ENCODE results near the gene MAPKAPK5.
"Not testable (repeated sequence)": the region's sequence is repeated elsewhere in the genome, so short reads cannot be mapped to it uniquely, and the experiment has no call there.

Gene MAPKAPK5

DNA sequence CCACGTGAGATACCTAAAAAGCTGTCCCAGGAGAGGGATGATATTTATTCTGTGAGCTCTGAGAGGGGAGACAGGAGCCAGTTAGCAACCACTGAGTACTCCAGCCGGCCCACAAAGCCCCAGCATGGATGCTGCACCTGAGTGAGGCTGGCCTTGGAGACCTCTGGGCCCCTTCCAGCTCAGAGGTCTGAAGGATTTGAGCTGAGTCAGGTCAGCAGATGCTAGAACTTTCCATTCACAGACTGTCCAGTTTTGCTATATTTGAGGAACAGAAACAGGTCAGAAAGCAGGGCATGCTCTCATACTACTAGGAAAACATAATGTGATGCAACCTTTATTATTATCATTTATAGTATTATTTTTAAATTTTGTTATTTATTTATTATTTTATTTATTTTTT is 15.0 kb upstream of the MAPKAPK5 start:
- Histone ChIP-seq H3K36me3 (ENCODE audit: control insufficient read depth, insufficient read depth, low read length) (no peaks in the 10 kb centered on the region), H3K27me3 (ENCODE audit: control insufficient read depth, insufficient read depth, low read length, poor library complexity, severe bottlenecking) (no peaks in the 10 kb centered on the region), H3K27ac (ENCODE audit: insufficient read depth, low read depth, low read length, poor library complexity, severe bottlenecking) (no peak overlapping the region), H3K9me3 (ENCODE audit: control insufficient read depth, low read length) (no peaks in the 10 kb centered on the region), H3K4me3 (ENCODE audit: insufficient read depth, low read depth, low read length) (no peak overlapping the region), H3K4me1 (ENCODE audit: control insufficient read depth, insufficient read depth, low read length) (no peaks in the 10 kb centered on the region)
- WGBS, 2 experiments: 86 to 91% methylated on average over 2 of the region's 2 CpGs

DNA sequence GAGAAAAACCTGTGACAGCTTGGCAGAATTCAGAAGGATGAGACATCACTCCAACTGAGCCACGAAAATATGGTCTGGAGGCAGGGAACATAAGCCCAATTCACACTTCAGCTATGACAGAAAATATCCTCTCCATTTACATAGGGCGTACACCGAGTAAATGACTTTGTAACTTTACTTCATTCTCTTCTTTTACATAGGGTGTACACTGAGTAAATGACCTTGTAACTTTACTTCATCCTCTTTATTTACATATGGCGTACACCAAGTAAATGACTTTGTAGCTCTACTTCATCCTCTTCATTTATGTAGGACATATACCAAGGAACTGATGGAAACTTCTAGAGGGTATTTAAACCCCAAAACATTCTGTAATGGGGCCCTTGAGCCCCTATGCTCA is 14.1 kb upstream of the MAPKAPK5 start:
- no peak overlapping the region for H3K4me3 ChIP-seq (ENCODE audit: insufficient read depth, low read depth, low read length)
- no peaks in the 10 kb centered on the region for H3K27me3 ChIP-seq (ENCODE audit: control insufficient read depth, insufficient read depth, low read length, poor library complexity, severe bottlenecking)
- no peak overlapping the region for H3K27ac ChIP-seq (ENCODE audit: insufficient read depth, low read depth, low read length, poor library complexity, severe bottlenecking)
- 89 to 96% methylated on average over 4 of the region's 4 CpGs for WGBS, 2 experiments
- H3K4me1 ChIP-seq (ENCODE audit: control insufficient read depth, insufficient read depth, low read length): no peaks in the 10 kb centered on the region
- H3K9me3 ChIP-seq (ENCODE audit: control insufficient read depth, low read length): no peaks in the 10 kb centered on the region
- H3K36me3 ChIP-seq (ENCODE audit: control insufficient read depth, insufficient read depth, low read length): no peaks in the 10 kb centered on the region

DNA sequence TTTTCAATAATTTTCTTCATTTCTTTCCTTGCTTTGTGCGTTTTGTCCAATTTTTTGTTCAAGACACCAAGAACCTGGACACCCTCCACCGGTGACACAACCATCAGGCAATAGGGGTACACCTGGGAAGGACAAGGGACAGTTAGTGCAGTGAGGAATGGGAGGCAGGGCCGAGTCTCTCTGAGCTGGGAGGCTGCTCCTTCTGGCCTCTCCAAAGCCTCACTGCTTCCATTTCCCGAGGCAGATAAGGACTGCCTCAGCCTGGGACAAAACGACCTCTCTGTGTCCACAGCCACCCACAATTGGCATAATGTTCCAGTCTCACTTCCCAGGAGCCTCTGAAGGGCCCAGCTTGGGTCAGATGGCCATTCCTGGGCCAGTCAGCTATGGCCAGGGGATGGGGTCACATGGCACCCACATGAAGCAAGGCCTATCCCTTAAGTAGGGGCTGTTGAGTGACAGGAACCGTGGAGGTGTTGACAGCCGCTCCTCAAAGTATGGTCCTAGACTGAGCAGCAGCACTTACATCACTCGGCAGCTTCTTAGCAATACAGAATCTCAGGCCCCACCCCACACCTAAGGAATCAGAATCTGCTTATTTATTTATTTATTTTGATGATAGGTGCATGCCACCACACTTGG is 13.6 kb upstream of the MAPKAPK5 start:
- H3K36me3 ChIP-seq (ENCODE audit: control insufficient read depth, insufficient read depth, low read length): no peaks in the 10 kb centered on the region
- no peaks in the 10 kb centered on the region for H3K4me1 ChIP-seq (ENCODE audit: control insufficient read depth, insufficient read depth, low read length)
- no peaks in the 10 kb centered on the region for H3K27me3 ChIP-seq (ENCODE audit: control insufficient read depth, insufficient read depth, low read length, poor library complexity, severe bottlenecking)
- H3K9me3 ChIP-seq (ENCODE audit: control insufficient read depth, low read length): no peaks in the 10 kb centered on the region
- WGBS, 2 experiments: 88% methylated on average over 8 of the region's 8 CpGs
- H3K4me3 ChIP-seq (ENCODE audit: insufficient read depth, low read depth, low read length): no peak overlapping the region
- H3K27ac ChIP-seq (ENCODE audit: insufficient read depth, low read depth, low read length, poor library complexity, severe bottlenecking): no peak overlapping the region

DNA sequence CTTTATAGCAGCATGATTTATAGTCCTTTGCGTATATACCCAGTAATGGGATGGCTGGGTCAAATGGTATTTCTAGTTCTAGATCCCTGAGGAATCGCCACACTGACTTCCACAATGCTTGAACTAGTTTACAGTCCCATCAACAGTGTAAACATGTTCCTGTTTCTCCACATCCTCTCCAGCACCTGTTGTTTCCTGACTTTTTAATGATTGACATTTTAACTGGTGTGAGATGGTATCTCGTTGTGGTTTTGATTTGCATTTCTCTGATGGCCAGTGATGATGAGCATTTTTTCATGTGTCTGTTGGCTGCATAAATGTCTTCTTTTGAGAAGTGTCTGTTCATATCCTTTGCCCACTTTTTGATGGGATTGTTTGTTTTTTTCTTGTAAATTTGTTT is 12.4 kb upstream of the MAPKAPK5 start:
- not testable (repeated sequence) for H3K4me3 ChIP-seq (ENCODE audit: insufficient read depth, low read depth, low read length); H3K27ac ChIP-seq (ENCODE audit: insufficient read depth, low read depth, low read length, poor library complexity, severe bottlenecking); H3K4me1 ChIP-seq (ENCODE audit: control insufficient read depth, insufficient read depth, low read length); H3K36me3 ChIP-seq (ENCODE audit: control insufficient read depth, insufficient read depth, low read length); H3K9me3 ChIP-seq (ENCODE audit: control insufficient read depth, low read length); H3K27me3 ChIP-seq (ENCODE audit: control insufficient read depth, insufficient read depth, low read length, poor library complexity, severe bottlenecking)
- 89 to 92% methylated on average over 2 to 3 of the region's 3 CpGs for WGBS, 2 experiments

DNA sequence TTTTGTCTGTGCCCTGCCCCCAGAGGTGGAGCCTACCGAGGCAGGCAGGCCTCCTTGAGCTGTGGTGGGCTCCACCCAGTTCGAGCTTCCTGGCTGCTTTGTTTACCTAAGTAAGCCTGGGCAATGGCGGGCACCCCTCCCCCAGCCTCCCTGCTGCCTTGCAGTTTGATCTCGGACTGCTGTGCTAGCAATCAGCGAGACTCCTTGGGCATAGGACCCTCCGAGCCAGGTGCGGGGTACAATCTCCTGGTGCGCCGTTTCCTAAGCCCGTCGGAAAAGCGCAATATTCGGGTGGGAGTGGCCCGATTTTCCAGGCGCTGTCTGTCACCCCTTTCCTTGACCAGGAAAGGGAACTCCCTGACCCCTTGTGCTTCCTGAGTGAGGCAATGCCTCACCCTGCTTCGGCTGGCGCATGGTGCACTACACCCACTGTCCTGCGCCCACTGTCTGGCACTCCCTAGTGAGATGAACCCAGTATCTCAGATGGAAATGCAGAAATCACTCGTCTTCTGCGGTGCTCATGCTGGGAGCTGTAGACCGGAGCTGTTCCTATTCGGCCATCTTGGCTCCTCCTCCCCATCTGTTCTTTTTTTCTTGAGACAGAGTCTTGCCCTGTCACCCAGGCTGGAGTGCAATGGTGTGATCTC is 7.2 kb upstream of the MAPKAPK5 start:
- H3K4me1 ChIP-seq (ENCODE audit: control insufficient read depth, insufficient read depth, low read length); H3K27me3 ChIP-seq (ENCODE audit: control insufficient read depth, insufficient read depth, low read length, poor library complexity, severe bottlenecking); H3K4me3 ChIP-seq (ENCODE audit: insufficient read depth, low read depth, low read length); H3K36me3 ChIP-seq (ENCODE audit: control insufficient read depth, insufficient read depth, low read length); H3K27ac ChIP-seq (ENCODE audit: insufficient read depth, low read depth, low read length, poor library complexity, severe bottlenecking); H3K9me3 ChIP-seq (ENCODE audit: control insufficient read depth, low read length): not testable (repeated sequence)
- 81 to 82% methylated on average over 22 of the region's 22 CpGs for WGBS, 2 experiments

GRCh38 chr12:111835531-111836181 is 6.4 kb upstream of the MAPKAPK5 start:
- H3K36me3 ChIP-seq (ENCODE audit: control insufficient read depth, insufficient read depth, low read length); H3K9me3 ChIP-seq (ENCODE audit: control insufficient read depth, low read length); H3K27me3 ChIP-seq (ENCODE audit: control insufficient read depth, insufficient read depth, low read length, poor library complexity, severe bottlenecking); H3K4me3 ChIP-seq (ENCODE audit: insufficient read depth, low read depth, low read length); H3K27ac ChIP-seq (ENCODE audit: insufficient read depth, low read depth, low read length, poor library complexity, severe bottlenecking); H3K4me1 ChIP-seq (ENCODE audit: control insufficient read depth, insufficient read depth, low read length): not testable (repeated sequence)
- 95 to 96% methylated on average over 28 of the region's 28 CpGs for WGBS, 2 experiments

DNA sequence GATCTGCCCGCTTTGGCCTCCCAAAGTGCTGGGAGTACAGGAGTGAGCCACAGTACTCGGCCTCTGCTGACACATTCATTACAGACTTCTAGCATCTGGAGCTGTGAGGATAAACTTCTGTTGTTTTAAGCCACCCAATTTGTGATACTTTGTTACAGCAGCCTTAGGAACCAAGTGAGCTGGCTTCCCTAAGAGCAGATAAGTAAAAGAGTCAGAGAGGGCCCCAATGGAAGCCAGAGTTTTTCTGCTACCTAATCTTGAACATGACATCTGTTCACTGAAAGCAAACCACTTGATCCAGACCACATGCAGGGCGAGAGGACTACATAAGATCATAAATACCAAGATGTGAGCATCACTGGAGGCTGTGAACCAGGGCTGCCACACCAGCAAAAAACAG is 3.7 kb upstream of the MAPKAPK5 start:
- peaks cover 5% of the 10 kb centered on the region for H3K36me3 ChIP-seq (ENCODE audit: control insufficient read depth, insufficient read depth, low read length)
- 95 to 97% methylated on average over 3 of the region's 3 CpGs for WGBS, 2 experiments
- H3K27me3 ChIP-seq (ENCODE audit: control insufficient read depth, insufficient read depth, low read length, poor library complexity, severe bottlenecking): no peaks in the 10 kb centered on the region
- H3K4me3 ChIP-seq (ENCODE audit: insufficient read depth, low read depth, low read length): no peak overlapping the region
- H3K4me1 ChIP-seq (ENCODE audit: control insufficient read depth, insufficient read depth, low read length): peaks cover 9% of the 10 kb centered on the region
- no peaks in the 10 kb centered on the region for H3K9me3 ChIP-seq (ENCODE audit: control insufficient read depth, low read length)
- H3K27ac ChIP-seq (ENCODE audit: insufficient read depth, low read depth, low read length, poor library complexity, severe bottlenecking): no peak overlapping the region

DNA sequence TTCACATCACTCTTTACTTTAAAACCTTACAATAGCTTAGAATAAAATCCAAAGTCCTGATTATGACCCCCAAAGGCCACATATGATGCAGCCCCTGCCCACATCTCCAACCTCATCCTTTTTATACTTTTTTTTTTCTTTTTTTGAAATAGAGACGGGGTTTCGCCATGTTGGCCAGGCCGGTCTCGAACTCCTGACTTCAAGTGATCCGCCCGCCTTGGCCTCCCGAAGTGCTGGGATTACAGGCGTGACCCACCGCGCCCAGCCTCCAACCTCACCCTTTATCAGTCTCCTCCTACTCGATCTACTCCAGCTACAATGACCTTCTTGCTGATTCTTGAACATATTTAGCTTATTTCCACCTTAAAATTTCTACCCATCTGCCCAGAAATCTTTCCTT is 1.2 kb upstream of the MAPKAPK5 start:
- 59 to 60% methylated on average over 11 of the region's 11 CpGs for WGBS, 2 experiments
- Histone ChIP-seq H3K36me3 (ENCODE audit: control insufficient read depth, insufficient read depth, low read length) (peaks cover 5% of the 10 kb centered on the region), H3K27ac (ENCODE audit: insufficient read depth, low read depth, low read length, poor library complexity, severe bottlenecking) (no peak overlapping the region), H3K4me3 (ENCODE audit: insufficient read depth, low read depth, low read length) (peak overlapping the region; percentile 92), H3K4me1 (ENCODE audit: control insufficient read depth, insufficient read depth, low read length) (peaks cover 18% of the 10 kb centered on the region), H3K9me3 (ENCODE audit: control insufficient read depth, low read length) (no peaks in the 10 kb centered on the region), H3K27me3 (ENCODE audit: control insufficient read depth, insufficient read depth, low read length, poor library complexity, severe bottlenecking) (no peaks in the 10 kb centered on the region)

DNA sequence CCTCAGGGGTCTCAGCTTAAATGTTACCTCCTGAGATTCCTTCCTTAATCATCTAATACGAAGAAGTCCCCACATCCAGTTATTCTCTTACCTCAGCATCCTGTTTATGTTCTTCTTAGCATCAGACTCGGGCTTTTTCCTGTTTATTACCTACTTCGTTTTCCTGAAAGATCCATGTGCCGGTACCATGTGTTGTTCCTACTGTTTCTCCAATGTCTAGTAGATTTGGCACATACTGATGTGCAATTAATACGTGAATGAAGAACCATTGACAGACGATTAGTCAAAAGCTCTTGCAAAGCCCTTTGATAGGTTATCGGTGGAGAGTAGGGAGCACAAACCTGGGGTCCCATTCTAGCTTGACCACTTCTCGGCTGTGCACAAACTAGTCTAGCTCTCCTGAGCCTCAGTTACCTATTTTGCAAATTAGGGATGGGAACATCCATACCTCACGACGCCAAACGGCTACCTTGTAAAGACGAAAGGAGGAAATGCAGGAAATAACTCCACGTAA is 735 bp upstream of the MAPKAPK5 start:
- peaks cover 18% of the 10 kb centered on the region for H3K4me1 ChIP-seq (ENCODE audit: control insufficient read depth, insufficient read depth, low read length)
- H3K4me3 ChIP-seq (ENCODE audit: insufficient read depth, low read depth, low read length): peak overlapping the region; percentile 92
- WGBS, 2 experiments: 1 to 2% methylated on average over 13 of the region's 13 CpGs
- H3K9me3 ChIP-seq (ENCODE audit: control insufficient read depth, low read length): no peaks in the 10 kb centered on the region
- H3K36me3 ChIP-seq (ENCODE audit: control insufficient read depth, insufficient read depth, low read length): peaks cover 5% of the 10 kb centered on the region
- H3K27me3 ChIP-seq (ENCODE audit: control insufficient read depth, insufficient read depth, low read length, poor library complexity, severe bottlenecking): no peaks in the 10 kb centered on the region
- peak overlapping the region; percentile 91 for H3K27ac ChIP-seq (ENCODE audit: insufficient read depth, low read depth, low read length, poor library complexity, severe bottlenecking)

DNA sequence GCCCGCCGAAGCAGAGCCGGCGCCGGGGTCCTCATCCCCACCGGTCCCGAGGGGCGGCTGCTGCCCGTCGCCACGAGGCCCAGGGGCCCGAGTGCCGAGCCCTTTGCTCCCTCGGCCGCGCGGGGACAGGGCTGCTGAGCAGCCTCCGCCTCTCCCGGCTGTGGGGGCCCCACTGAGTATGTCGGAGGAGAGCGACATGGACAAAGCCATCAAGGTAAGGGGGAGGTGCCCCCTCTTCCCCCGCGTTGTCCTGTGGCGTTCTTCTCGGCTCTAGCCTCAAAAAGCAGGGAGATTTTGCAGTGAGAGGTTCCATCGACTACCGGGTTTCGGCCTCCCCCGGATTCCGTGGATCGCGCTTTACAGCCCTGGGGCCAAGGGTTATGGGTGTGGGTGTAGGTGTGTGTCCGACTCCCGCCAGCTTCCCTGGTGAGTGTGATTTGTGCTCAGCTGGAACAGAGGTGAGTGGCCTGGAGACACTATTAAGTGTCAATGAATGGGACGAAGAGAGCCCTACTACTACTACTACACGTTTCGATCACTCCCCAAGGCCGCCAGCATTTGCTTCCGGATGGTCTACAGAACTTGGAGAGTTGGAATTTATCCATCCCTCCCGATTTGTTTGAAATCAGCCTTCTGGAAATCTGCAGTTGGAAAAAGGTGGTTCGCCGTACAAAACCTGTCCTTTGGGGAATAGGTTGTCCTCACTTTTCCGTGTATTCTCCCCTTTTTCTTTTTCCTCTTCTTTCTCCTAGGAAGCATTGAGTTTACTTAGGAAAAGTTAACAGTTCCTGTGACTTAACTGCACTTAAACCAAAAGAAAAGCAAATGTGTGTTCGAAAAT is 748 bp downstream of the MAPKAPK5 start:
- H3K36me3 ChIP-seq (ENCODE audit: control insufficient read depth, insufficient read depth, low read length): peaks cover 5% of the 10 kb centered on the region
- H3K9me3 ChIP-seq (ENCODE audit: control insufficient read depth, low read length): peaks cover under 1% of the 10 kb centered on the region
- 6% methylated on average over 44 of the region's 44 CpGs for WGBS, 2 experiments
- H3K27me3 ChIP-seq (ENCODE audit: control insufficient read depth, insufficient read depth, low read length, poor library complexity, severe bottlenecking): no peaks in the 10 kb centered on the region
- peak overlapping the region; percentile 91 for H3K27ac ChIP-seq (ENCODE audit: insufficient read depth, low read depth, low read length, poor library complexity, severe bottlenecking)
- peak overlapping the region; percentile 92 for H3K4me3 ChIP-seq (ENCODE audit: insufficient read depth, low read depth, low read length)
- H3K4me1 ChIP-seq (ENCODE audit: control insufficient read depth, insufficient read depth, low read length): peaks cover 18% of the 10 kb centered on the region

All from ectodermal cell (in vitro differentiated cells).